Vagina (tissue), 2 donors: ENCODE data around the gene MYO1D.

Experiments used
- POLR2A ChIP-seq, 2 donors: fragments of 450-650 bp; IDR thresholded peaks; one replicate each; pipeline ENCODE4 v1.6.1; 2017; ENCODE audit warnings: antibody characterized with exemption in 2 of 2, mild to moderate bottlenecking in 2 of 2, moderate library complexity in 2 of 2
- POLR2AphosphoS5 ChIP-seq, 2 donors: sonication (generic); formaldehyde crosslinking; IDR thresholded peaks; one replicate each; pipeline ENCODE4 v1.9.0; 2017; ENCODE audit warnings: antibody characterized with exemption in 2 of 2, mild to moderate bottlenecking in 2 of 2, low read depth in 1 of 2; ENCODE audit not compliant: insufficient read depth in 1 of 2
- TF ChIP-seq, protein P1 (sequence below), 3 experiments: fragments of 450-650 bp in 2 of 3; fragments of 200-600 bp in 1 of 3; sonication (generic) in 1 of 3; IDR thresholded peaks; one replicate each; pipeline ENCODE4 v1.5.1; 2017 to 2019; ENCODE audit warnings: antibody characterized with exemption in 3 of 3, mild to moderate bottlenecking in 2 of 3, moderate library complexity in 2 of 3

- TF ChIP-seq POLR2A (IDR thresholded peaks at IDR 0.05) (no peak), POLR2AphosphoS5 (IDR thresholded peaks at IDR 0.05; ENCODE audit: insufficient read depth in 1 of 2, low read depth in 1 of 2) (no peak)
- TF ChIP-seq, protein P1, sequence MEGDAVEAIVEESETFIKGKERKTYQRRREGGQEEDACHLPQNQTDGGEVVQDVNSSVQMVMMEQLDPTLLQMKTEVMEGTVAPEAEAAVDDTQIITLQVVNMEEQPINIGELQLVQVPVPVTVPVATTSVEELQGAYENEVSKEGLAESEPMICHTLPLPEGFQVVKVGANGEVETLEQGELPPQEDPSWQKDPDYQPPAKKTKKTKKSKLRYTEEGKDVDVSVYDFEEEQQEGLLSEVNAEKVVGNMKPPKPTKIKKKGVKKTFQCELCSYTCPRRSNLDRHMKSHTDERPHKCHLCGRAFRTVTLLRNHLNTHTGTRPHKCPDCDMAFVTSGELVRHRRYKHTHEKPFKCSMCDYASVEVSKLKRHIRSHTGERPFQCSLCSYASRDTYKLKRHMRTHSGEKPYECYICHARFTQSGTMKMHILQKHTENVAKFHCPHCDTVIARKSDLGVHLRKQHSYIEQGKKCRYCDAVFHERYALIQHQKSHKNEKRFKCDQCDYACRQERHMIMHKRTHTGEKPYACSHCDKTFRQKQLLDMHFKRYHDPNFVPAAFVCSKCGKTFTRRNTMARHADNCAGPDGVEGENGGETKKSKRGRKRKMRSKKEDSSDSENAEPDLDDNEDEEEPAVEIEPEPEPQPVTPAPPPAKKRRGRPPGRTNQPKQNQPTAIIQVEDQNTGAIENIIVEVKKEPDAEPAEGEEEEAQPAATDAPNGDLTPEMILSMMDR (IDR thresholded peaks at IDR 0.05) = no peak
Observed at GRCh38 chr17:32510466-32510865, 366.5 kb downstream of the MYO1D start.
